IPS-18a (cell line): ENCODE results near the gene GDF7.
A peak's percentile ranks its signal among the peaks of the same experiment; 100 is the strongest.

Experiments
- H3K27ac ChIP-seq: one replicate; pipeline ENCODE4 v1.5.1; 2013; ENCODE audit warnings: low read length
- H3K27me3 ChIP-seq: one replicate; pipeline ENCODE4 v1.6.1; 2013; ENCODE audit warnings: mild to moderate bottlenecking, low read length; ENCODE audit not compliant: control insufficient read depth, insufficient read depth
- H3K36me3 ChIP-seq: one replicate; pipeline ENCODE4 v1.6.1; 2013; ENCODE audit warnings: low read depth, low read length; ENCODE audit not compliant: control insufficient read depth
- H3K4me1 ChIP-seq: one replicate; pipeline ENCODE4 v1.6.1; 2013; ENCODE audit warnings: low read depth, low read length; ENCODE audit not compliant: control insufficient read depth
- H3K4me3 ChIP-seq: one replicate; pipeline ENCODE4 v1.5.1; 2013; ENCODE audit warnings: low read length
- H3K9ac ChIP-seq: one replicate; pipeline ENCODE4 v1.6.1; 2013; ENCODE audit warnings: mild to moderate bottlenecking, low read length, moderate library complexity
- H3K9me3 ChIP-seq: one replicate; pipeline ENCODE4 v1.6.1; 2013; ENCODE audit warnings: low read depth, low read length; ENCODE audit not compliant: control insufficient read depth

The GDF7 gene

GRCh38 chr2:20648206-20648605, 18.7 kb upstream of the GDF7 start:
- Histone ChIP-seq H3K9ac (no peak overlapping the region), H3K36me3 (no peaks in the 10 kb centered on the region), H3K9me3 (no peaks in the 10 kb centered on the region), H3K27me3 (peaks cover 18% of the 10 kb centered on the region), H3K27ac (no peak overlapping the region), H3K4me3 (no peak overlapping the region), H3K4me1 (no peaks in the 10 kb centered on the region)

- Histone ChIP-seq H3K27ac (no peak overlapping the region), H3K4me3 (no peak overlapping the region), H3K9ac (no peak overlapping the region), H3K4me1 (no peaks in the 10 kb centered on the region), H3K9me3 (no peaks in the 10 kb centered on the region), H3K27me3 (peaks cover 18% of the 10 kb centered on the region), H3K36me3 (no peaks in the 10 kb centered on the region)
These were observed 18.1 kb upstream of the GDF7 start for GRCh38 chr2:20648831-20649230.

- H3K27ac ChIP-seq, result no peak overlapping the region
- H3K4me1 ChIP-seq, result no peaks in the 10 kb centered on the region
- no peak overlapping the region for H3K9ac ChIP-seq
- H3K27me3 ChIP-seq, result peaks cover 18% of the 10 kb centered on the region
- H3K9me3 ChIP-seq, result no peaks in the 10 kb centered on the region
- no peaks in the 10 kb centered on the region for H3K36me3 ChIP-seq
- no peak overlapping the region for H3K4me3 ChIP-seq
These were observed 17.4 kb upstream of the GDF7 start for GRCh38 chr2:20649576-20649975.

GRCh38 chr2:20649976-20650375, 17.0 kb upstream of the GDF7 start:
- H3K36me3 ChIP-seq, result no peaks in the 10 kb centered on the region
- H3K4me1 ChIP-seq, result no peaks in the 10 kb centered on the region
- H3K9ac ChIP-seq, result no peak overlapping the region
- no peaks in the 10 kb centered on the region for H3K9me3 ChIP-seq
- peaks cover 18% of the 10 kb centered on the region for H3K27me3 ChIP-seq
- no peak overlapping the region for H3K27ac ChIP-seq
- peak overlapping the region; percentile 89 for H3K4me3 ChIP-seq

GRCh38 chr2:20650393-20650876, 16.5 kb upstream of the GDF7 start:
- Histone ChIP-seq H3K9ac (peak overlapping the region; percentile 60), H3K27me3 (peaks cover 18% of the 10 kb centered on the region), H3K36me3 (no peaks in the 10 kb centered on the region), H3K27ac (no peak overlapping the region), H3K4me1 (no peaks in the 10 kb centered on the region), H3K4me3 (peak overlapping the region; percentile 89), H3K9me3 (no peaks in the 10 kb centered on the region)

- no peak within 1 kb of the TSS for H3K27ac ChIP-seq
- H3K9ac ChIP-seq, result peak within 1 kb of the TSS; percentile 60
- H3K9me3 ChIP-seq, result no peaks in the 10 kb centered on the region
- H3K27me3 ChIP-seq, result peaks cover 18% of the 10 kb centered on the region
- H3K36me3 ChIP-seq, result no peaks in the 10 kb centered on the region
- no peaks in the 10 kb centered on the region for H3K4me1 ChIP-seq
- H3K4me3 ChIP-seq, result peak within 1 kb of the TSS; percentile 89
These were observed 15.8 kb upstream of the GDF7 start, which contains the start of gene HS1BP3 for GRCh38 chr2:20650877-20651730. Gene HS1BP3 (minus strand): TSS chr2:20651098. CDS start chr2:20651063, 35 bp downstream.

GRCh38 chr2:20651731-20652099, 15.2 kb upstream of the GDF7 start:
- Histone ChIP-seq H3K27me3 (peaks cover 18% of the 10 kb centered on the region), H3K4me3 (peak overlapping the region; percentile 89), H3K9me3 (no peaks in the 10 kb centered on the region), H3K36me3 (no peaks in the 10 kb centered on the region), H3K4me1 (no peaks in the 10 kb centered on the region), H3K9ac (no peak overlapping the region), H3K27ac (no peak overlapping the region)

GRCh38 chr2:20652141-20652540, 14.8 kb upstream of the GDF7 start:
- no peaks in the 10 kb centered on the region for H3K4me1 ChIP-seq
- H3K36me3 ChIP-seq, result no peaks in the 10 kb centered on the region
- peaks cover 18% of the 10 kb centered on the region for H3K27me3 ChIP-seq
- H3K9ac ChIP-seq, result no peak overlapping the region
- no peak overlapping the region for H3K4me3 ChIP-seq
- no peaks in the 10 kb centered on the region for H3K9me3 ChIP-seq
- no peak overlapping the region for H3K27ac ChIP-seq

- Histone ChIP-seq H3K36me3 (no peaks in the 10 kb centered on the region), H3K27ac (no peak overlapping the region), H3K27me3 (peaks cover 18% of the 10 kb centered on the region), H3K4me3 (no peak overlapping the region), H3K4me1 (no peaks in the 10 kb centered on the region), H3K9ac (no peak overlapping the region), H3K9me3 (no peaks in the 10 kb centered on the region)
These were observed 14.0 kb upstream of the GDF7 start for GRCh38 chr2:20652673-20653575.

GRCh38 chr2:20653695-20654534, 13.0 kb upstream of the GDF7 start:
- Histone ChIP-seq H3K27me3 (peaks cover 18% of the 10 kb centered on the region), H3K4me1 (no peaks in the 10 kb centered on the region), H3K4me3 (no peak overlapping the region), H3K27ac (no peak overlapping the region), H3K9ac (no peak overlapping the region), H3K9me3 (no peaks in the 10 kb centered on the region), H3K36me3 (no peaks in the 10 kb centered on the region)

GRCh38 chr2:20654535-20654813, 12.5 kb upstream of the GDF7 start:
- no peak overlapping the region for H3K9ac ChIP-seq
- no peak overlapping the region for H3K4me3 ChIP-seq
- H3K27me3 ChIP-seq, result peaks cover 21% of the 10 kb centered on the region

More at GRCh38 chr2:20654535-20654813, 12.5 kb upstream of the GDF7 start:
- Histone ChIP-seq H3K4me1 (no peaks in the 10 kb centered on the region), H3K9me3 (no peaks in the 10 kb centered on the region), H3K36me3 (no peaks in the 10 kb centered on the region), H3K27ac (no peak overlapping the region)
